ENCODE measurements around the gene GDPD3.
"Not testable (repeated sequence)": the region's sequence is repeated elsewhere in the genome, so short reads cannot be mapped to it uniquely, and the experiment has no call there.

GDPD3 gene

DNA sequence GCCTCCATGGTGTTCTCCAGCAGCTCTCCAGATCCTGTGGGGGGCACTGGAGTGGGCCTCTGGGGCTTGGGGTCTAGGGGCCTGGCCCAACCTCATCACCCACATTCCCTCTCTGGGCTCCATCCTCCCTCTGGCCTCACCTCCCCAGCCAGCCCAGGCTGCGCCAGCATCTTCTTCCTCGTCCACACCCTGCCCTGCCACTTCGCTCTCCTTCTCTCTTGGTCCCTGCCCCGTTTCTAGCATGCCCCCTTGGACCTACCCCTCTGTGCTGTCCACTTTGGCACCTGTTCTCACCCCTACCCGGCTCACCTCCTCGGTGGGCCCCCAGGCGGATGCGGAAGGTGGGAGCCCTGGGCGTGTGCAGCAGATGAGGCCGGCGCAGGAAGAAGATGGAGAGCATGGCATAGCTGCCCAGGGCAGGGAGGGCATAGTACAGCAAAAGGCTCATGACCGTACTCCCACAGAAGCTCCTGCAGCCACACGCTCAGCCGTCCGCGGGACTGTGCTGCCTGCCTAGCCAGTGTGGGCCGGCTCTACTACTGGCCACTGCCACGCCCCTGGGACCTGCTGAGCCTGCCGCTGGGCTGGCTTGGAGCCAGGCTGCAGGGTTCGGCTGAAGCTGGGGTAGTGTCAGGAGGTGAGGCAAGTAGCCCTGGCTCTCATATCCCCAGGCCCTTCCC, at the start of gene GDPD3:
GDPD3 (minus strand) TSS at position 507 of the 680 bp plus-strand sequence; CDS start at position 448, 59 bp downstream.
- DNase-seq: no peak

DNA sequence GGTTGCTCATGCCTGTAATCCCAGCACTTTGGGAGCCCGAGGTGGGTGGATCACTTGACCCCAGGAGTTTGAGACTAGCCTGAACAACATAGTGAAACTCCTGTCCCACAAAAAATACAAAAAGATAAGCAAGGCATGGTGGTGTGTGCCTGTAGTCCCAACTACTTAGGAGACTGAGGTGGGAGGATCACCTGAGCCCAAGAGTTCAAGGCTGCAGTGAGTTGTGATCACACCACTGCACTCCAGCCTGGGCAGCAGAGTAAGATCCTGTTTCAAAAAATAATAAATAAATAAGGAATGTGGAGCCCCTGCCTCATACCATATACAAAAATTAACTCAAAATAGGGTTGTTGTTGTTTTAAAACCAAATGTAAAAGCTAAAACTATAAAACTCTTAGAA, 43.9 kb upstream of the GDPD3 start:
- no peak for DNase-seq

DNA sequence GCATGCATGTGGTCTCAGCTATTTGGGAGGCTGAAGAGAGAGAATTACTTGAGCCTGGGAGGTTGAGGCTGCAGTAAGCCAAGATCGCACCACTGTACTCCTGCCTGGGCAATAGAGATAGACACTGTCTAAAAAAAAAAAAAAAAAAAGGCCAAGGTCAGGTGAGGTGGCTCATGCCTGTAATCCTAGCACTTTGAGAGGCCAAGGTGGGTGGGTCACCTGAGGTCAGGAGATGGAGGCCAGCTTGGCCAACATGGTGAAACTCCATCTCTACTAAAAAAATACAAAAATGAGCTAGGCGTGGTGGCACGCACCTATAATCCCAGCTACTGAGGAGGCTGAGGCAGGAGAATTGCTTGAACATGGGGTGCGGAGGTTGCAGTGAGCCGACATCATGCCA, 41.9 kb upstream of the GDPD3 start:
- no peak for DNase-seq

DNA sequence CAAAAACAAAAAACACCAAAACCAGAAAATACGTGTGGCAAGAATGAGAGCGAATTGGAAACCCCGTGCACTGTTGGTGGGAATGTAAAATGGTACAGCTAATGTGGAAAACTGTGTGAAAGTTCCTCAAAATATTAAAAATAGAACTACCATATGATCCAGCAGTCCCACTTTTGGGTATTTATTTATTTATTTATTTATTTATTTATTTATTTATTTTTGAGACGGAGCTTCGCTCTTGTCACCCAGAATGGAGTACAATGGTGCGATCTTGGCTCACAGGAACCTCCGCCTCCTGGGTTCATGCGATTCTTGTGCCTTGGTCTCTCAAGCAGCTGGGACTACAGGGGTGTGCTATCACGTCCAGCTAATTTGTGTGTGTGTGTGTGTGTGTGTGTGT, 39.2 kb upstream of the GDPD3 start:
- DNase-seq: no peak

DNA sequence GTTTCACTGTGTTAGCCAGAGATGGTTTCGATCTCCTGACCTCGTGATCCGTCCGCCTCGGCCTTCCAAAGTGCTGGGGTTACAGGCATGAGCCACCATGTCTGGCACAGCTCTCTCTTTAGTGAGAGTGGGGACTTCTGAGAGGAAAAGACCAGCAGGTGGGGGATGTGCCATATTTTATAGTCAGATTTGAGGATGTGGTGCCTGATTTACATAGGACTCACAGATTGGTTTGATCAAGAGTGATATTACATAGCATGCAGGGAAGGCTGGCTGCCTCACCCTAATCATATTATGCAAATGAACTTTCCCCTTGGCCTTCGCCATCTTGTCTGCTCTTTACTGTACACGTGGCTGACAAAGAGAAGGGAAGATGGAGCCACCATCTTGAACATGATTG, 37.8 kb upstream of the GDPD3 start:
- no peak for DNase-seq

DNA sequence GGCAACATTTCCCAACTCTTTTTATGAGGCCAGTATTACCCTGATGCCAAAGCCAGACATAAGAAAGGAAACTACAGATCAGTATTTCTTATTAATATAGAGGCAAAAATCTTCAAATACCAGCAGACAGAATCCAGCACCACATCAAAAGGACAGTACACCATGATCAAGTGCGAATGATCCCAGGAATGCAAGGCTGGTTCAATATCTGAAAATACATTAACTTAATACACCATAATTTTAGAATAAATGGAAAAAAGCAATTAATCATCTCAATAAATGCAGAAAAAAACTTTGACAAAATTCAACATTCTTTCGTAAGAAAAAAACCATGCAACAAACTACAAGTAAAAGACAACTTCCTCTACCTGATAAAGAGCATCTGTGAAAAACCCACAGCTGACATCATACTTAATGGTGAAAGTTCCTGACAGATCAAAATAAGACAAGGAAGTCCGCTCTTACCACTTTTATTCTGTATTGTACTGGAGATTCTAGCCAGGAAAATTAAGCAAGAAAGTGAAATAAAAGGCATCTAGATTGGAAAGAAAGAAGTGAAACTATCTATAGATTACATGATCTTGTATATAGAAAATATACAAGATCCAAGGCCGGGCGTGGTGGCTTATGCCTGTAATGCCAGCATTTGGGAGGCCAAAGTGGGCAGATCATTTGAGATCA, 36.1 kb upstream of the GDPD3 start:
- no peak for DNase-seq

- DNase-seq: no peak
These were observed 34.6 kb upstream of the GDPD3 start for GRCh38 chr16:30147843-30148510.

DNA sequence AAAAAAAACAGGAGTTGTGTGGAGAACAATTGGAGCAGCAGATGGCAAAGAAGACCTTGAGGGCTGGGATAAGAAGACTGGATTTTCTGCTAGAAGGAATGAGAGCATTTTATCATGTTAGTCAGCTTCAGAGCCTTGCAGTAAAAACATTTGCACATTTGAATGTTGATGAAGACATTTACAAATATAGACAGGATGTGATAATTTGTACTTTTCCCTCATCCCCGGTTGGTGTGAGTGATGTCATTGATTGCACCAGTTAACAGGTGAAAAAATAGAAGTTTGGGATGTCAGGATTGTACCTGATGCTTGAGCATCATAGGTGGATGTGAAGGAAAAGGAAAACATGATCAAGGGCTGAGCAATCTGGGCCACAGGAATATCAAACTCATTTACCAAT, 32.3 kb upstream of the GDPD3 start:
- DNase-seq: no peak

DNA sequence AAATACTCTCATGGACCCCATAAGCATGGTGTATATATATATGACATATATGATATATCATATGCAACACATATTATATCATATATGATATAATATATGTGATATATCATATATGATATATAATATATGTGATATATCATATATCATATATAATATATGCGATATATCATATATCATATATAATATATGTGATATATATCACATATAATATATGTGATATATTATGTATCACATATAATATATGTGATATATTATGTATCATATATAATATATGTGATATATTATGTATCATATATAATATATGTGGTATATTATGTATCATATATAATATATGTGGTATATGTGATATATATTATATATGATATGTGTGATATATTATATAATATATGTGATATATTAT, 31.6 kb upstream of the GDPD3 start:
- DNase-seq: no peak

DNA sequence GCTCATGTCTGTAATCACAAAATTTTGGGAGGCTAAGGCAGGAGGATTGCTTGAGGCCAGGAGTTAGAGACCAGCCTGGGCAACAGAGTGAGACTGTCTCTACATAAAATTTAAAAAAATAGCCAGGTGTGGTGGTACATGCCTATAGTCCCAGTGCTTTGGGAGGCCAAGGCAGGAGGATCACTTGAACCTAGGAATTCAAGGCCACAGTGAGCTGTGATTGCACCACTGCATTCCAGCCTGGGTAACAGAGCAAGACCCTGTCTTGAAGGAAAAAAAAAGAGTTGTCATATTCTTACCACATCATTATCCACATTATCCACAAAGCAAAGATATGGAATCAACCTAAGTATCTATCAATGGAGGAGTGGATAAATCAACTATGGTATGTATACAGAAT, 30.7 kb upstream of the GDPD3 start:
- DNase-seq: no peak

DNA sequence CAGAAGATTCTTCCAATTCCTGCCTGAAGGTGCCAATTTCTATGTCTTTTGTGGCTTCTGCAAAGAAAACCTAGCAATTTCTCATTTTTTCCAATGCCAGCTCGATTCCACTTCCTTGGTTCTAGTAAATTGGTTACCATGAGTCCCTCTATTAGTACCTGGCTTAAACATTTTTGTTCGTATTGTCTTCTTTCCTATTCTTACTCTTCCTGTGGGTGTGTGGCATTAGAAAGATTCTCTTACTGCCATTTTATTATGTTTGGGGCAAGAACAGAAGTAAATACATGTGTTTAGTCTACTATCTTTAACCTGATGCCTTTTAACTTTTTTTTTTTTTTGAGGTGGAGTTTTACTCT, 30.0 kb upstream of the GDPD3 start:
- DNase-seq: no peak

- DNase-seq: peak in 1 of 2 experiments; percentile 4
These were observed 29.5 kb upstream of the GDPD3 start for GRCh38 chr16:30142672-30143346.

DNA sequence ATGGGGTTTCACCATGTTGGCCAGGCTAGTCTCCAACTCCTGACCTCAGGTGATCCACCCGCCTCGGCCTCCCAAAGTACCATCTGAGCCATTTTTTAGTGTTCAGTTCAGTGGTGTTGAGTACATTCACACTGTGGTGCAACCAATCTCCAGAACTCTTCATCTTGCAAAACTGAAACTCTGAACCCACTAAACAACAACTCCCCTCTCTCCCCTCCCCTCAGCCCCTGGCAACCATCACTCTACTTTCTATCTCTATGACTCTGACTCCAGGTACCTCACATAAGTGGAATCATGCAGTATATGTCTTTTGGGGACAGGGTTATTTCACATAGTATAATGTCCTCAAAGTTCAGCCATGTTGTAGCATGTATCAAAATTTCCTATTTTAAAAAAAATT, 28.4 kb upstream of the GDPD3 start:
- DNase-seq: no peak

- peak; percentile 40 to 57 for DNase-seq
These were observed 26.5 kb upstream of the GDPD3 start for GRCh38 chr16:30139583-30140481.

DNA sequence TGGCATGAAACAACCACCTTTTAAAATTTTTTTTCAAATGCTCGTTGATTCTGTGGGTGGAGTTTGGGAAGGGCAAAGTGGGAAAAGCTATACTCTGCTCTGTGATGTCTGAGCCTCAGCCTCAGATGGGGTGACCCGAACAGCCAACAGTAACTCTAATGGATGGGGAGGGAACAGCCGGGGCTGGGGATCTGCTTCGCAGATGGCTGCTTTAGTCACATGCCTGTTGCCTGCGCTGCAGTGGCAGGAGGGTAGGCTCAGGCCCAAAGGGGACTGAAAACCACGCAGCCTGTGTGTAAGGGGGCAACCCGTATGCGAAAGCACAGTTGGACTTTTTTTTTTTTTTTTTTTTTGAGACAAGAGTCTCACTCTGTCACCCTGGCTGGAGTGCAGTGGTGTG, 24.6 kb upstream of the GDPD3 start:
- DNase-seq: no peak

- no peak for DNase-seq
These were observed 23.8 kb upstream of the GDPD3 start for GRCh38 chr16:30136971-30137605.

DNA sequence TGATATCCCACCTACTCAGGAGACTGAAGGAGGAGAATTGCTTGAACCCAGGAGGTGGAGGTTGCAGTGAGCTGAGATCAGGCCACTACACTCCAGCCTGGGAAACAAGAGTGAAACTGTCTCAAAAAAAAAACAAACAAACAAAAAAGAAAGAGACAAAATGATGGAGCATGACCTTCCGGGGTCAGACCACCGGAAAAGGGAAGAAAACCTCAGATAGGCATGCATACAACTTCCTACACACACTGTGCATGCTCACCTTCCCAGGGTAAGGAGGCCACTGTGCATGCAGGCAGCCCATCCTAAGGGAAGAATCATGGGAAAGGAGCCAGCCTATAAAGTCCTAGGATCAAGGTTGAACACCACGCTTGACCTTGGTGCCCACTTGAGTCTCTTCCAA, 19.3 kb upstream of the GDPD3 start:
- DNase-seq: no peak

DNA sequence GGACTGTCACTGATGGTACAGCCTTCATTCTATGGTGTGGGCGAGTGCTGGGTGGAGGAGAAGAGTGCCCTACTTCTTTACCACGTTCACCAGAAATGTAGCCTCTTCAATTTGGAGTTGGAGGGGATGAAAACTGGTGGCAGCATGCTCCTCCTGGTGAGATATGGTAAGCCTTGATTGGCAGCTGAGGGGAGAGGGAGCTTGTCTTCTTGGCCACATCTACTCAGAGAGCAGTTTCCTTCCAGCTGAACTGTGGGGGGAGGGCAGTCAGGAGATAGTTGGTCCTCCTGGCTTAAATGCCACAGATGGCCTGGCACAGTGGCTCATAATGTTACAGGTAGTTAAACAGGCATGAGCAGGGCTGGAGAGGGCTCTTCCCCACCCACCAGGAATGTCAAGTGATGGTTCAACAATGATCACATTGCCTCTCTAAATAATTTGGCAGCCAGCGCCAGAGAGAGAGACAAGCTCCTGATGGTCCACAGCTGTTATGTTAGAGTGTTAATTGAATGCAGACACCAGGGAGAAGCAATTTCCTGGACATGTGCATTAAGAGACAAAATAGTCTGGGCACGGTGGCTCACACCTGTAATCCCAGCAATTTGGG, 18.6 kb upstream of the GDPD3 start:
- peak; percentile 26 to 70 for DNase-seq

- DNase-seq: no peak
These were observed 14.7 kb upstream of the GDPD3 start for GRCh38 chr16:30127993-30128392.

GRCh38 chr16:30125690-30126089, 12.4 kb upstream of the GDPD3 start:
- DNase-seq: not testable (repeated sequence)

- no peak for DNase-seq
These were observed 11.6 kb upstream of the GDPD3 start for GRCh38 chr16:30124985-30125379.
